HepG2 (cell line): Measurements from ENCODE around the gene PRDM7. TPM values are rescaled to one million over a fixed set of nuclear protein-coding genes. Genes with fewer than 3 reads are reported as not detected.

Source experiments
- ATAC-seq: fragments of 200-7000 bp; cut with Tn5 transposase; 3 replicates; pipeline ENCODE4 v1.9.1; 2020; ENCODE audit warnings: mild to moderate bottlenecking, moderate library complexity
- BruUV-seq: library from RNA; stranded (reverse); fragments of 400-500 nt; replicated peaks from 2 replicates; lab custom pipeline; 2021; lab: Mats Ljungman, UMichigan
- CTCF ChIA-PET: fragments of 300-600 bp; formaldehyde crosslinking; extraction: SDS; loops from one replicate; lab custom pipeline; 2021; ENCODE audit warnings: low total read pairs, inconsistent platforms, low intra/inter-chr PET ratio; lab: Yijun Ruan, JAX
- POLR2A ChIA-PET: fragments of 350-600 bp; sonication (Branson Sonifier 250); formaldehyde crosslinking; loops from one replicate; lab custom pipeline; 2020; ENCODE audit warnings: antibody characterized with exemption, inconsistent platforms; lab: Yijun Ruan, JAX
- DNase-seq: peaks from one replicate; pipeline ENCODE4 v3.0.0-alpha.2; 2015; ENCODE audit warnings: low spot score
- FAIRE-seq: peaks from 3 replicates; lab custom pipeline; 2011; peaks lifted over from hg19 to GRCh38; lab: Jason Lieb, UNC
- H2AFZ ChIP-seq: one replicate; pipeline ENCODE4 v1.6.1; 2011; ENCODE audit warnings: low read length, inconsistent platforms
- H3K27ac ChIP-seq: fragments of 300-600 bp; 3 replicates; pipeline ENCODE4 v1.8.0; 2011; ENCODE audit warnings: mixed run types, mild to moderate bottlenecking, mixed read lengths, low read length, inconsistent platforms; ENCODE audit not compliant: insufficient read depth; ENCODE audit errors: extremely low read length
- H3K27me3 ChIP-seq, 2 experiments: fragments of 200-600 bp in 1 of 2; 2 replicates in 1 of 2; 3 replicates in 1 of 2; pipeline versions ENCODE4 v1.6.0 to v1.8.0; 2011; ENCODE audit warnings: low read length in 2 of 2, mild to moderate bottlenecking in 2 of 2, moderate library complexity in 2 of 2, inconsistent platforms in 1 of 2; ENCODE audit not compliant: insufficient read depth in 2 of 2, control insufficient read depth in 1 of 2
- H3K36me3 ChIP-seq, 2 experiments: fragments of 200-600 bp in 1 of 2; replicated peaks in 1 of 2; 2 replicates in 1 of 2; 3 replicates in 1 of 2; pipeline versions ENCODE4 v1.5.1 to v1.8.0; 2011; ENCODE audit warnings: low read length in 2 of 2, inconsistent platforms in 1 of 2; ENCODE audit not compliant: insufficient read depth in 2 of 2, control insufficient read depth in 1 of 2
- H3K4me1 ChIP-seq: 2 replicates; pipeline ENCODE4 v1.5.1; 2012; ENCODE audit warnings: low read length, inconsistent platforms; ENCODE audit not compliant: insufficient read depth
- H3K4me2 ChIP-seq: 2 replicates; pipeline ENCODE4 v1.6.0; 2011; ENCODE audit warnings: low read depth, low read length, inconsistent platforms
- H3K4me3 ChIP-seq, 3 experiments: fragments of 200-600 bp in 1 of 3; sonication (generic), shearing (Covaris generic) in 1 of 3; replicated peaks in 1 of 3; 2 replicates each; pipeline ENCODE4 v1.5.1; 2011 to 2016; ENCODE audit warnings: low read length in 3 of 3, inconsistent platforms in 2 of 3, low read depth in 2 of 3, mild to moderate bottlenecking in 2 of 3, control low read depth in 1 of 3, mixed read lengths in 1 of 3; ENCODE audit not compliant: insufficient read depth in 1 of 3
- H3K79me2 ChIP-seq: one replicate; pipeline ENCODE4 v1.6.1; 2011; ENCODE audit warnings: low read length, inconsistent platforms; ENCODE audit not compliant: insufficient read depth
- H3K9ac ChIP-seq: 2 replicates; pipeline ENCODE4 v1.6.0; 2011; ENCODE audit warnings: mild to moderate bottlenecking, low read depth, low read length, inconsistent platforms; ENCODE audit not compliant: insufficient read depth
- H3K9me3 ChIP-seq: 2 replicates; pipeline ENCODE4 v1.5.1; 2012; ENCODE audit warnings: mild to moderate bottlenecking, low read length
- H4K20me1 ChIP-seq: 2 replicates; pipeline ENCODE4 v1.6.0; 2011; ENCODE audit warnings: inconsistent platforms, mild to moderate bottlenecking, low read length, moderate library complexity; ENCODE audit not compliant: insufficient read depth
- MTF2 ChIP-seq: sonication (generic); formaldehyde crosslinking; IDR thresholded peaks from 2 replicates; pipeline ENCODE4 v1.5.0; 2020; ENCODE audit warnings: missing genetic modification reagents, borderline replicate concordance
- NFE2L2 ChIP-seq: fragments of 150-350 bp; IDR thresholded peaks from 2 replicates; pipeline ENCODE4 v1.6.1; 2014; ENCODE audit warnings: low read length
- POGZ ChIP-seq: sonication (generic); formaldehyde crosslinking; IDR thresholded peaks from 2 replicates; pipeline ENCODE4 v1.4.0; 2020; ENCODE audit warnings: mild to moderate bottlenecking, missing genetic modification reagents
- SALL1 ChIP-seq: sonication (generic); formaldehyde crosslinking; IDR thresholded peaks from 2 replicates; pipeline ENCODE4 v1.8.0; 2022; ENCODE audit warnings: mild to moderate bottlenecking, missing genetic modification reagents
- ZFP36L2 ChIP-seq: sonication (generic); formaldehyde crosslinking; IDR thresholded peaks from 2 replicates; pipeline ENCODE4 v1.4.0; 2020; ENCODE audit warnings: missing genetic modification reagents
- ZNF543 ChIP-seq: sonication (generic); formaldehyde crosslinking; IDR thresholded peaks from 2 replicates; pipeline ENCODE4 v1.4.0; 2020; ENCODE audit warnings: mild to moderate bottlenecking, missing genetic modification reagents
- ZSCAN29 ChIP-seq: sonication (generic); formaldehyde crosslinking; conservative IDR thresholded peaks from 2 replicates; pipeline ENCODE4 v1.4.0; 2020; ENCODE audit warnings: mild to moderate bottlenecking, missing genetic modification reagents
- WGBS: methylation state at CpG from one replicate; pipeline ENCODE4 v1.1.6; 2017; ENCODE audit warnings: low lambda C conversion rate; 5-methylcytosine and 5-hydroxymethylcytosine counted together
- in situ Hi-C: cut with HindIII; loops from 2 replicates; pipeline ENCODE4 v1.10.0; 2017; ENCODE audit warnings: low pct_unique_long_range_greater_than_20kb; ENCODE audit not compliant: extremely low pct_ligation_motif_present
- intact Hi-C: fragments of 100-400 bp; cut with micrococcal nuclease; formaldehyde crosslinking; loops from one replicate; pipeline ENCODE4 v1.10.0; 2022; ENCODE audit not compliant: unreplicated experiment
- polyA plus RNA-seq, 8 experiments: library from polyadenylated mRNA; depleted of rRNA in 3 of 8; stranded (reverse) in 7 of 8; unstranded in 1 of 8; fragments of >200 nt; fragmentation: Illumina TruSeq in 4 of 8; extraction: Trizol in 4 of 8; gene quantifications; 2 replicates each; pipeline versions ENCODE4 v1.2.1 to v1.2.3, GENCODE V29; 2011 to 2016; ENCODE audit warnings: low read depth in 4 of 8, missing spikeins in 1 of 8, mixed read lengths in 1 of 8; ENCODE audit not compliant: insufficient read depth in 1 of 8
- total RNA-seq, 5 experiments: library from RNA; depleted of rRNA; stranded (reverse); fragments of >200 nt; fragmentation: Illumina TruSeq; extraction: Trizol; gene quantifications; 2 replicates each; pipeline ENCODE4 v1.2.3, GENCODE V29; 2016; ENCODE audit warnings: low read depth in 1 of 5
- TF ChIP-seq, protein P1 (sequence below): sonication (generic); formaldehyde crosslinking; conservative IDR thresholded peaks from 2 replicates; pipeline ENCODE4 v1.8.1; 2023; ENCODE audit warnings: missing genetic modification reagents
- TF ChIP-seq, protein P2 (sequence below): sonication (generic); formaldehyde crosslinking; IDR thresholded peaks from 2 replicates; pipeline ENCODE4 v1.8.0; 2022; ENCODE audit warnings: missing genetic modification reagents, mild to moderate bottlenecking, moderate library complexity, borderline replicate concordance
- TF ChIP-seq, protein P3 (sequence below), 2 experiments: fragments of 450-650 bp in 1 of 2; sonication (generic) in 1 of 2; formaldehyde crosslinking; IDR thresholded peaks; 2 replicates each; pipeline versions ENCODE4 v1.5.0 to v1.8.0; 2020 to 2022; ENCODE audit warnings: mild to moderate bottlenecking in 1 of 2, missing genetic modification reagents in 1 of 2
- TF ChIP-seq, protein P4 (sequence below): sonication (generic); formaldehyde crosslinking; IDR thresholded peaks from 2 replicates; pipeline ENCODE4 v1.4.0; 2020; ENCODE audit warnings: missing genetic modification reagents, borderline replicate concordance

Gene PRDM7
- total and polyA plus RNA-seq, 2 of the 13 experiments (the other 11 are each of a cell fraction or from before 2014, with no cell fraction given): not detected

DNA sequence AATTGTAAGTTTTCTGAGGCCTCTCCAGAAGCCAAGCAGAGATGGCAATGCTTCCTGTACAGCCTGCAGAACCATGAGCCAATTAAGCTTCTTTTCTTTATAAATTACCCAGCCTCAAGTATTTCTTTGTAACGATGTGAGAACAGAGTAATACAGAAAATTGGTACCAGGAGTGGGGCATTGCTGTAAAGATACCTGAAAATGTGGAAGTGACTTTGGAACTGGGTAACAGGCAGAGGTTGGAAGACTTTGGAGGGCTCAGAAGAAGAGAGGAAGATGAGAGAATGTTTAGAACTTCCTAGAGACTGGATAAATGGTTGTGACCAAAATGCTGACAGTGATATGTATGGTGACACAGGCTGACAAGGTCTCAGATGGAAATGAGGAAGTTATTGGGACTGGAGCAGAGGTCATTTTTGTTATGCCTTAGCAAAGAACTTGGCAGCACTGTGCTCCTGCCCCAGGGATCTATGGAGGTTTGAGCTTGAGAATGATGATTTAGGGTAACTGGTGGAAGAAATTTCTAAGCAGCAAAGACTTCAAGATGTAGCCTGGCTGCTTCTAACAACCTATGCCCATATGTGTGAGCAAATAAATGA is 23.1 kb downstream of the PRDM7 start (continued):
- no peak for TF ChIP-seq NFE2L2

DNA sequence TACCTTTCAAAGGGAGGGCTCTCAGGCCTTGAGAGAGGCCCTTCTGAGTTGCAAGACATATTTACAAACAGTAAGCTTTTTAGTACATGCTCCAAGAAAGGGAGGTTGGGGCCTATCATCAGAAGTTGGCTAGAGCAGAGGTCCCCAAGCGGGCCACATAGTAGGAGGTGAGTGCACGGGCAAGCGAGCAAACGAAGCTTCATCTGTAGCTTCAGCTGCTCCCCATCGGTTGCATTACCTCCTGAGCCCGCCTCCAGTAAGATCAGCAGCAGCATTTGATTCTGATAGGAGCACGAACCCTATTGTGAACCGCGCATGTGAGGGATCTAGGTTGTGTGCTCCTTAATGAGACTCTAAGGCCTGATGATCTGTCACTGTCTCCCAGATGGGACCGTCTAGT is 26.2 kb downstream of the PRDM7 start:
- Histone ChIP-seq H3K9ac (no peak overlapping the region), H3K27ac (no peak overlapping the region), H3K36me3 (no peaks in the 10 kb centered on the region), H3K4me2 (no peak overlapping the region), H3K9me3 (peaks cover 27% of the 10 kb centered on the region), H3K4me3 (no peak overlapping the region), H3K4me1 (peaks cover 41% of the 10 kb centered on the region), H3K79me2 (no peaks in the 10 kb centered on the region), H3K27me3 (no peaks in the 10 kb centered on the region), H2AFZ (no peak overlapping the region), H4K20me1 (no peaks in the 10 kb centered on the region)
- BruUV-seq: no TSS peak
- DNase-seq (no peak), ATAC-seq (no peak), FAIRE-seq (no peak)
- 43% methylated on average over 10 of the region's 10 CpGs for WGBS
- POLR2A ChIA-PET: no interaction called here
- CTCF ChIA-PET: no interaction called here
- intact Hi-C loops: no loop called here
- TF ChIP-seq MTF2 (CRISPR knock-in tag) (no peak), SALL1 (CRISPR knock-in tag) (no peak), ZFP36L2 (CRISPR knock-in tag) (no peak), ZSCAN29 (CRISPR knock-in tag) (no peak), ZNF543 (CRISPR knock-in tag) (no peak), POGZ (no peak)
- TF ChIP-seq, protein P1, sequence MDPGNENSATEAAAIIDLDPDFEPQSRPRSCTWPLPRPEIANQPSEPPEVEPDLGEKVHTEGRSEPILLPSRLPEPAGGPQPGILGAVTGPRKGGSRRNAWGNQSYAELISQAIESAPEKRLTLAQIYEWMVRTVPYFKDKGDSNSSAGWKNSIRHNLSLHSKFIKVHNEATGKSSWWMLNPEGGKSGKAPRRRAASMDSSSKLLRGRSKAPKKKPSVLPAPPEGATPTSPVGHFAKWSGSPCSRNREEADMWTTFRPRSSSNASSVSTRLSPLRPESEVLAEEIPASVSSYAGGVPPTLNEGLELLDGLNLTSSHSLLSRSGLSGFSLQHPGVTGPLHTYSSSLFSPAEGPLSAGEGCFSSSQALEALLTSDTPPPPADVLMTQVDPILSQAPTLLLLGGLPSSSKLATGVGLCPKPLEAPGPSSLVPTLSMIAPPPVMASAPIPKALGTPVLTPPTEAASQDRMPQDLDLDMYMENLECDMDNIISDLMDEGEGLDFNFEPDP: no peak
- TF ChIP-seq, protein P2, sequence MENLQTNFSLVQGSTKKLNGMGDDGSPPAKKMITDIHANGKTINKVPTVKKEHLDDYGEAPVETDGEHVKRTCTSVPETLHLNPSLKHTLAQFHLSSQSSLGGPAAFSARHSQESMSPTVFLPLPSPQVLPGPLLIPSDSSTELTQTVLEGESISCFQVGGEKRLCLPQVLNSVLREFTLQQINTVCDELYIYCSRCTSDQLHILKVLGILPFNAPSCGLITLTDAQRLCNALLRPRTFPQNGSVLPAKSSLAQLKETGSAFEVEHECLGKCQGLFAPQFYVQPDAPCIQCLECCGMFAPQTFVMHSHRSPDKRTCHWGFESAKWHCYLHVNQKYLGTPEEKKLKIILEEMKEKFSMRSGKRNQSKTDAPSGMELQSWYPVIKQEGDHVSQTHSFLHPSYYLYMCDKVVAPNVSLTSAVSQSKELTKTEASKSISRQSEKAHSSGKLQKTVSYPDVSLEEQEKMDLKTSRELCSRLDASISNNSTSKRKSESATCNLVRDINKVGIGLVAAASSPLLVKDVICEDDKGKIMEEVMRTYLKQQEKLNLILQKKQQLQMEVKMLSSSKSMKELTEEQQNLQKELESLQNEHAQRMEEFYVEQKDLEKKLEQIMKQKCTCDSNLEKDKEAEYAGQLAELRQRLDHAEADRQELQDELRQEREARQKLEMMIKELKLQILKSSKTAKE (CRISPR knock-in tag): no peak
- TF ChIP-seq, protein P3, sequence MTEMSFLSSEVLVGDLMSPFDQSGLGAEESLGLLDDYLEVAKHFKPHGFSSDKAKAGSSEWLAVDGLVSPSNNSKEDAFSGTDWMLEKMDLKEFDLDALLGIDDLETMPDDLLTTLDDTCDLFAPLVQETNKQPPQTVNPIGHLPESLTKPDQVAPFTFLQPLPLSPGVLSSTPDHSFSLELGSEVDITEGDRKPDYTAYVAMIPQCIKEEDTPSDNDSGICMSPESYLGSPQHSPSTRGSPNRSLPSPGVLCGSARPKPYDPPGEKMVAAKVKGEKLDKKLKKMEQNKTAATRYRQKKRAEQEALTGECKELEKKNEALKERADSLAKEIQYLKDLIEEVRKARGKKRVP (CRISPR knock-in tag; IDR thresholded peaks at IDR 0.05): no peak
- TF ChIP-seq, protein P4, sequence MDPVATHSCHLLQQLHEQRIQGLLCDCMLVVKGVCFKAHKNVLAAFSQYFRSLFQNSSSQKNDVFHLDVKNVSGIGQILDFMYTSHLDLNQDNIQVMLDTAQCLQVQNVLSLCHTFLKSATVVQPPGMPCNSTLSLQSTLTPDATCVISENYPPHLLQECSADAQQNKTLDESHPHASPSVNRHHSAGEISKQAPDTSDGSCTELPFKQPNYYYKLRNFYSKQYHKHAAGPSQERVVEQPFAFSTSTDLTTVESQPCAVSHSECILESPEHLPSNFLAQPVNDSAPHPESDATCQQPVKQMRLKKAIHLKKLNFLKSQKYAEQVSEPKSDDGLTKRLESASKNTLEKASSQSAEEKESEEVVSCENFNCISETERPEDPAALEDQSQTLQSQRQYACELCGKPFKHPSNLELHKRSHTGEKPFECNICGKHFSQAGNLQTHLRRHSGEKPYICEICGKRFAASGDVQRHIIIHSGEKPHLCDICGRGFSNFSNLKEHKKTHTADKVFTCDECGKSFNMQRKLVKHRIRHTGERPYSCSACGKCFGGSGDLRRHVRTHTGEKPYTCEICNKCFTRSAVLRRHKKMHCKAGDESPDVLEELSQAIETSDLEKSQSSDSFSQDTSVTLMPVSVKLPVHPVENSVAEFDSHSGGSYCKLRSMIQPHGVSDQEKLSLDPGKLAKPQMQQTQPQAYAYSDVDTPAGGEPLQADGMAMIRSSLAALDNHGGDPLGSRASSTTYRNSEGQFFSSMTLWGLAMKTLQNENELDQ (CRISPR knock-in tag): no peak
- in situ Hi-C loops: no loop called here
